ENCODE results near the gene GPHB5.

GRCh38 chr14:63299351-63300110 is 19.2 kb downstream of the GPHB5 start:
- TF ChIP-seq POLR2A (IDR thresholded peaks at IDR 0.05) (no peak), CTCF (IDR thresholded peaks at IDR 0.05) (no peak)

Measured in right lobe of liver (tissue), 4 donors.